ENCODE data around the gene TAP2. TPM values are rescaled to one million over a fixed set of nuclear protein-coding genes. Genes with fewer than 3 reads are reported as not detected.
A peak's percentile ranks its signal among the peaks of the same experiment; 100 is the strongest.

TAP2 gene
- total and polyA plus RNA-seq, 2 experiments from 2014 or later, result 2.1 to 2.6 TPM

- TF ChIP-seq, protein P1, sequence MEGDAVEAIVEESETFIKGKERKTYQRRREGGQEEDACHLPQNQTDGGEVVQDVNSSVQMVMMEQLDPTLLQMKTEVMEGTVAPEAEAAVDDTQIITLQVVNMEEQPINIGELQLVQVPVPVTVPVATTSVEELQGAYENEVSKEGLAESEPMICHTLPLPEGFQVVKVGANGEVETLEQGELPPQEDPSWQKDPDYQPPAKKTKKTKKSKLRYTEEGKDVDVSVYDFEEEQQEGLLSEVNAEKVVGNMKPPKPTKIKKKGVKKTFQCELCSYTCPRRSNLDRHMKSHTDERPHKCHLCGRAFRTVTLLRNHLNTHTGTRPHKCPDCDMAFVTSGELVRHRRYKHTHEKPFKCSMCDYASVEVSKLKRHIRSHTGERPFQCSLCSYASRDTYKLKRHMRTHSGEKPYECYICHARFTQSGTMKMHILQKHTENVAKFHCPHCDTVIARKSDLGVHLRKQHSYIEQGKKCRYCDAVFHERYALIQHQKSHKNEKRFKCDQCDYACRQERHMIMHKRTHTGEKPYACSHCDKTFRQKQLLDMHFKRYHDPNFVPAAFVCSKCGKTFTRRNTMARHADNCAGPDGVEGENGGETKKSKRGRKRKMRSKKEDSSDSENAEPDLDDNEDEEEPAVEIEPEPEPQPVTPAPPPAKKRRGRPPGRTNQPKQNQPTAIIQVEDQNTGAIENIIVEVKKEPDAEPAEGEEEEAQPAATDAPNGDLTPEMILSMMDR (IDR thresholded peaks at IDR 0.05; ENCODE audit: low read depth, low read length), result no peak
- Histone ChIP-seq H3K27me3 (peaks cover 96% of the 10 kb centered on the region), H3K4me3 (no peak overlapping the region), H3K4me1 (ENCODE audit: low read depth) (no peaks in the 10 kb centered on the region), H3K36me3 (no peaks in the 10 kb centered on the region), H3K27ac (no peak overlapping the region), H3K9me3 (ENCODE audit: low read depth) (no peaks in the 10 kb centered on the region)
- no peak for DNase-seq (ENCODE audit: low read depth in 1 of 2, low spot score in 1 of 2)
These were observed 9.3 kb upstream of the TAP2 start for GRCh38 chr6:32847795-32848194.

GRCh38 chr6:32847004-32847403 lies 8.5 kb upstream of the TAP2 start:
- Histone ChIP-seq H3K27me3 (peaks cover 96% of the 10 kb centered on the region), H3K9me3 (ENCODE audit: low read depth) (no peaks in the 10 kb centered on the region), H3K36me3 (no peaks in the 10 kb centered on the region), H3K27ac (no peak overlapping the region), H3K4me1 (ENCODE audit: low read depth) (no peaks in the 10 kb centered on the region), H3K4me3 (no peak overlapping the region)
- TF ChIP-seq, protein P1 (IDR thresholded peaks at IDR 0.05; ENCODE audit: low read depth, low read length), result no peak
- no peak for DNase-seq (ENCODE audit: low read depth in 1 of 2, low spot score in 1 of 2)

DNA sequence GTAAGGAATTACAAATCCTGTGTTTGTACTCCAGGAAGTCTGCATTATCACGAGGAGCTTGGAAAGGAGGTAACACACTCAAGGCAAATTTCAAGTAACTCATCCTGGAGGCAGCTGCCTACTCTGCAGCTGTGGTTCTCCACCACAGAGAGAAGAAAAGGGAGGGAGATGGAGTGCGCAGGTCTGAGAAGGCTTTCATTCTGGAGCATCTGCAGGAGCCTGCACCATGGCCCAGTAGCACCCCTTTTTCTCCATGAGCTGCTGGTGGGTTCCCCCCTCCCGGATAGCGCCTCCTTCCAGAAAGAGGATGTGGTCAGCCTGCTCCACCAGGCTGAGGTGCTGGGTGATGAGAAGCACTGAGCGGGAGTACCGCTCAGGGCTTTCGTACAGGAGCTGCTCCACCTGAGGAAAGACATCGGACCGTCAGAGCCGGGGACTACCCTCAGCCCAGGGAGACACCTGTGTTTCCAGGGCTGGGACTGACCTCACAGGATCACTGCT lies 6.9 kb upstream of the TAP2 start:
- H3K4me1 ChIP-seq (ENCODE audit: low read depth), result no peaks in the 10 kb centered on the region
- no peak overlapping the region for H3K27ac ChIP-seq
- no peaks in the 10 kb centered on the region for H3K36me3 ChIP-seq
- no peaks in the 10 kb centered on the region for H3K9me3 ChIP-seq (ENCODE audit: low read depth)
- H3K4me3 ChIP-seq, result no peak overlapping the region
- peaks cover 96% of the 10 kb centered on the region for H3K27me3 ChIP-seq
- no peak for DNase-seq (ENCODE audit: low read depth in 1 of 2, low spot score in 1 of 2)
- TF ChIP-seq, protein P1 (IDR thresholded peaks at IDR 0.05; ENCODE audit: low read depth, low read length), result no peak

GRCh38 chr6:32844839-32845383 lies 6.4 kb upstream of the TAP2 start:
- Histone ChIP-seq H3K4me3 (peak overlapping the region; percentile 28), H3K27ac (no peak overlapping the region), H3K4me1 (ENCODE audit: low read depth) (no peaks in the 10 kb centered on the region), H3K27me3 (peaks cover 96% of the 10 kb centered on the region), H3K36me3 (no peaks in the 10 kb centered on the region), H3K9me3 (ENCODE audit: low read depth) (no peaks in the 10 kb centered on the region)
- no peak for DNase-seq (ENCODE audit: low read depth in 1 of 2, low spot score in 1 of 2)
- TF ChIP-seq, protein P1 (IDR thresholded peaks at IDR 0.05; ENCODE audit: low read depth, low read length), result no peak

GRCh38 chr6:32843979-32844838 lies 5.7 kb upstream of the TAP2 start, which contains the start of gene PSMB8:
Gene PSMB8, minus strand, starts transcription at chr6:32844047. Its CDS starts 51 bp downstream, at chr6:32843996.
- H3K27me3 ChIP-seq, result peaks cover 95% of the 10 kb centered on the region
- H3K4me3 ChIP-seq, result peak within 1 kb of the TSS; percentile 28
- H3K9me3 ChIP-seq (ENCODE audit: low read depth), result no peaks in the 10 kb centered on the region
- TF ChIP-seq, protein P1 (IDR thresholded peaks at IDR 0.05; ENCODE audit: low read depth, low read length), result peak; percentile 21
- H3K36me3 ChIP-seq, result no peaks in the 10 kb centered on the region
- H3K4me1 ChIP-seq (ENCODE audit: low read depth), result no peaks in the 10 kb centered on the region
- H3K27ac ChIP-seq, result no peak within 1 kb of the TSS
- DNase-seq (ENCODE audit: low read depth in 1 of 2, low spot score in 1 of 2), result peak; percentile 94 to 95

All from cardiac muscle cell (in vitro differentiated cells and primary cell).